ENCODE measurements around the gene SDCCAG8.

SDCCAG8 gene

DNA sequence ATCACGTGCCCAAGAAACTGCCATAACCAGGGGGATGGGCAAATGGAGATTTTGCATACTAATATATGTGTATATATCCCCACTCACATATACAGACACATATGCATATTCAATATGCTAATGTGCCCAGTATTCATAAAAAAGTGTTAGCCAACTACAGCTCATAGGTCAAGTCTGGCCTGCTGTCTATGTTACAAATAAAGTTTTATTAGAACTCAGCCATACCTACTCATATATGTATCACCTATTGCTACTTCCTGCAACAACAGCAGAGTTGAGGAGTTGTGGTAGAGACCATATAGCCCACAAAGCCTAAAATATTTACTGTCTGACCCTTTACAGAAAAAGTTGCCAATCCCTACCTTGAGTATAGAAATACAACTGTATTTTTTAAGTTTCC, 93.3 kb downstream of the SDCCAG8 start:
- peaks cover 18% of the 10 kb centered on the region for H3K36me3 ChIP-seq (replicated peaks)
- no peak overlapping the region for H3K27ac ChIP-seq
- DNase-seq, result no peak
- no peaks in the 10 kb centered on the region for H3K27me3 ChIP-seq (replicated peaks)
- no peak for TF ChIP-seq CTCF (IDR thresholded peaks at IDR 0.05; ENCODE audit: low read depth, low read length, missing control alignments)
- H3K4me3 ChIP-seq (ENCODE audit: low read depth, low read length), result no peak overlapping the region
- in situ Hi-C loops (cut with HindIII; ENCODE audit: low pct_ligation_motif_present, low sequenced_read_pairs), result no loop called here

DNA sequence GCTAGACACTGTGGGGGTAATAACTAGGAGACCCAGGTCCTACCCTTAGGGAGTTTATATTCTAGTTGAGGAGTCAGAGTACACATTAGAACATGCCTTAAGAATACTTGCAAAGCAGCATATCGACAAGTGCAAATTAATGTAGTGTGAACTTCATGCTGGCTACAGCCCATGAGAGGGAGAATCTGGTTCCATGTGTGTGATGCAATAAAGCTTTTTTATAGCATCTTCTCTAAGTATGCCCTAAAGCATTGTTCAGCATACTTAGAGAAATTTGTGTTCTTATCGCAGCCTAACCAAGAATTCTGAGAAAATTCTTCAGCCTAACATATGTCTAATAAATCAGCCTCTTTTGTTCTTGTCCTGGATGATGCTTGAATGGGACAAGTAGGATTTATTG, 95.5 kb downstream of the SDCCAG8 start:
- no peaks in the 10 kb centered on the region for H3K27me3 ChIP-seq (replicated peaks)
- H3K4me3 ChIP-seq (ENCODE audit: low read depth, low read length), result no peak overlapping the region
- H3K27ac ChIP-seq, result no peak overlapping the region
- peaks cover 22% of the 10 kb centered on the region for H3K36me3 ChIP-seq (replicated peaks)
- no peak for TF ChIP-seq CTCF (IDR thresholded peaks at IDR 0.05; ENCODE audit: low read depth, low read length, missing control alignments)
- in situ Hi-C loops (cut with HindIII; ENCODE audit: low pct_ligation_motif_present, low sequenced_read_pairs), result no loop called here
- no peak for DNase-seq

GRCh38 chr1:243354511-243355153, 98.8 kb downstream of the SDCCAG8 start:
- no peak for TF ChIP-seq CTCF (IDR thresholded peaks at IDR 0.05; ENCODE audit: low read depth, low read length, missing control alignments)
- H3K36me3 ChIP-seq (replicated peaks), result peaks cover 14% of the 10 kb centered on the region
- no peak for DNase-seq
- no peak overlapping the region for H3K27ac ChIP-seq
- in situ Hi-C loops (cut with HindIII; ENCODE audit: low pct_ligation_motif_present, low sequenced_read_pairs), result no loop called here
- no peak overlapping the region for H3K4me3 ChIP-seq (ENCODE audit: low read depth, low read length)
- no peaks in the 10 kb centered on the region for H3K27me3 ChIP-seq (replicated peaks)

DNA sequence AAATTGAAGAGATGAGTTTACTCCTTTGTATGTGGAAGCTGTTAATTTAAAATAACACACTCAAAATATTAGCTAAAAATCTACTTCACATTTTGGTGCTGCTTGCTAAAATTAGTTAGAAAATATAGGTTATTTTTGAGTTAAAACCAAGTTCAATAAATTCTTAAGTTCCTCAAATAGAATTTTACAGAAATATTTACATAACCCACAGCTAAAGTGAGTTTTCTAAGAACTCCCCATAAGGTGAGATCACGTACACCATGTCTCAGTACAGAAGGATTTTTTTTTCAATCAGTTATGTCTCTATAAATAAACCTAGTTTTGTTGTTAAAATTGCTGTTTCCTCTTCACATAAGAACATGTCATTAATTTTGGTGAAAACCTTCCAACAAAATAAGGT, 108.0 kb downstream of the SDCCAG8 start:
- in situ Hi-C loops (cut with HindIII; ENCODE audit: low pct_ligation_motif_present, low sequenced_read_pairs), result no loop called here
- TF ChIP-seq CTCF (IDR thresholded peaks at IDR 0.05; ENCODE audit: low read depth, low read length, missing control alignments), result no peak
- Histone ChIP-seq H3K27ac (no peak overlapping the region), H3K27me3 (replicated peaks) (no peaks in the 10 kb centered on the region), H3K36me3 (replicated peaks) (no peaks in the 10 kb centered on the region), H3K4me3 (ENCODE audit: low read depth, low read length) (no peak overlapping the region)
- DNase-seq, result no peak

DNA sequence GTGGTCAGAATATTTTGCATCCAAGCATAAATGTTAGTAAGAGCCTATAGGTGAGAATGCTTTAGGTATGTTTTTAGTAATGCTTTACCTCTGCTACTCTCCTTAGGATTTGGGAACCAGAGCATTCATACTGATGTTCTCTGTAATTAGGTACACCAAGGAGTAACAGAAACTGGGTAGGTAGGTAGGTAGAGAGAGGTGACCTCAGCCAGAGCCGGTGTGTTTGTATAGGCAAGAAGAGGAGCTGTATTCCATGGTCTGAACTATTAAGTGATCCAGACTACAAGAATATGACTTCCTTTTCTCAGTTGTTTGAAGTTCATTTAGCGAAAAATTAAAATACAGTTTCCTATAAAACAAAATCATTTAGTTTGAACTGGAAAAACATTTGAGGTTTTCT, 108.5 kb downstream of the SDCCAG8 start:
- Histone ChIP-seq H3K27ac (no peak overlapping the region), H3K4me3 (ENCODE audit: low read depth, low read length) (no peak overlapping the region), H3K36me3 (replicated peaks) (no peaks in the 10 kb centered on the region), H3K27me3 (replicated peaks) (no peaks in the 10 kb centered on the region)
- no peak for DNase-seq
- in situ Hi-C loops (cut with HindIII; ENCODE audit: low pct_ligation_motif_present, low sequenced_read_pairs), result no loop called here
- TF ChIP-seq CTCF (IDR thresholded peaks at IDR 0.05; ENCODE audit: low read depth, low read length, missing control alignments), result no peak

- Histone ChIP-seq H3K27me3 (replicated peaks) (no peaks in the 10 kb centered on the region), H3K27ac (no peak overlapping the region), H3K4me3 (ENCODE audit: low read depth, low read length) (no peak overlapping the region), H3K36me3 (replicated peaks) (no peaks in the 10 kb centered on the region)
- TF ChIP-seq CTCF (IDR thresholded peaks at IDR 0.05; ENCODE audit: low read depth, low read length, missing control alignments), result no peak
- in situ Hi-C loops (cut with HindIII; ENCODE audit: low pct_ligation_motif_present, low sequenced_read_pairs), result no loop called here
- no peak for DNase-seq
Observed at GRCh38 chr1:243364866-243365265, 109.0 kb downstream of the SDCCAG8 start.
